Measurements from ENCODE around the gene ERC2.

- no peak for TF ChIP-seq EZH2 (IDR thresholded peaks at IDR 0.05; ENCODE audit: borderline replicate concordance, low read length)
- no peak for TF ChIP-seq CTCF (IDR thresholded peaks at IDR 0.05; ENCODE audit: low read length)
These were observed 846.6 kb downstream of the ERC2 start for GRCh38 chr3:55621648-55622047.
